GM12801 (cell line): ENCODE measurements around the gene CD6.

Experiments used
- CTCF ChIP-seq: IDR thresholded peaks from one replicate; pipeline ENCODE4 v1.5.1; 2011; ENCODE audit warnings: control low read depth; ENCODE audit not compliant: insufficient read length; ENCODE audit errors: extremely low read depth

Gene CD6

GRCh38 chr11:61039916-61040315 lies 68.4 kb downstream of the CD6 start:
- TF ChIP-seq CTCF = no peak

GRCh38 chr11:61041755-61042518 lies 70.5 kb downstream of the CD6 start:
- TF ChIP-seq CTCF = no peak

GRCh38 chr11:61042537-61042936 lies 71.1 kb downstream of the CD6 start:
- TF ChIP-seq CTCF = no peak

GRCh38 chr11:61042961-61043540 lies 71.6 kb downstream of the CD6 start:
- no peak for TF ChIP-seq CTCF

- TF ChIP-seq CTCF = no peak
Observed at GRCh38 chr11:61045271-61045670, 73.8 kb downstream of the CD6 start.

GRCh38 chr11:61046833-61047232 lies 75.4 kb downstream of the CD6 start:
- no peak for TF ChIP-seq CTCF

GRCh38 chr11:61048368-61049062 lies 77.0 kb downstream of the CD6 start:
- TF ChIP-seq CTCF = no peak
